A549 (cell line): ENCODE data around the gene SLC35A2. TPM values are rescaled to one million over a fixed set of nuclear protein-coding genes. Genes with fewer than 3 reads are reported as not detected.

ENCODE experiments used
- ATAC-seq, 2 experiments: fragments of 200-7000 bp in 1 of 2; fragments of >200 bp in 1 of 2; cut with Nextera tagmentation in 1 of 2; cut with Tn5 transposase in 1 of 2; 3 replicates each; pipeline versions ENCODE4 v1.8.0 to v1.9.1; 2018 to 2020; ENCODE audit warnings: mild to moderate bottlenecking in 1 of 2, moderate library complexity in 1 of 2
- CTCF ChIA-PET: fragments of 300-600 bp; sonication (Branson Sonifier 250); formaldehyde crosslinking; extraction: SDS; loops from one replicate; lab custom pipeline; 2021; ENCODE audit warnings: antibody characterized with exemption, inconsistent platforms; lab: Yijun Ruan, JAX
- POLR2A ChIA-PET: fragments of 350-600 bp; formaldehyde crosslinking; extraction: SDS; loops from one replicate; lab custom pipeline; 2021; ENCODE audit warnings: antibody characterized with exemption, inconsistent platforms; lab: Yijun Ruan, JAX
- DNase-seq, 2 experiments: peaks; one replicate each; pipeline versions ENCODE4 v3.0.0 to v3.0.0-alpha.2; 2011 to 2016; ENCODE audit warnings: low read depth in 1 of 2, low spot score in 1 of 2
- FAIRE-seq: peaks from 2 replicates; lab custom pipeline; 2011; peaks lifted over from hg19 to GRCh38; lab: Jason Lieb, UNC
- H3K27ac ChIP-seq, 2 experiments: fragments of >200 bp; sonication (Bioruptor Twin); formaldehyde crosslinking; 3 replicates each; pipeline ENCODE4 v1.5.1; 2016 to 2017
- H3K4me1 ChIP-seq: fragments of >200 bp; sonication (Bioruptor Twin); formaldehyde crosslinking; 3 replicates; pipeline ENCODE4 v1.6.1; 2016
- H3K4me2 ChIP-seq: fragments of >200 bp; sonication (Bioruptor Twin); formaldehyde crosslinking; 3 replicates; pipeline ENCODE4 v1.6.1; 2016
- H3K4me3 ChIP-seq: fragments of >200 bp; sonication (Bioruptor Twin); formaldehyde crosslinking; 3 replicates; pipeline ENCODE4 v1.5.1; 2016
- H3K9me3 ChIP-seq: fragments of >200 bp; sonication (Bioruptor Twin); formaldehyde crosslinking; 3 replicates; pipeline ENCODE4 v1.6.1; 2016
- CBX2 ChIP-seq: fragments of 200-600 bp; sonication (generic); IDR thresholded peaks from 2 replicates; pipeline ENCODE4 v1.6.1; 2016; ENCODE audit warnings: low read depth, mild to moderate bottlenecking, borderline replicate concordance
- CBX8 ChIP-seq: fragments of 200-600 bp; sonication (generic); IDR thresholded peaks from 2 replicates; pipeline ENCODE4 v1.6.1; 2016
- CHD2 ChIP-seq: fragments of 150-350 bp; IDR thresholded peaks from 2 replicates; pipeline ENCODE4 v1.6.1; 2014; ENCODE audit warnings: low read length; ENCODE audit not compliant: partially characterized antibody
- CHD4 ChIP-seq: fragments of 200-600 bp; sonication (generic); IDR thresholded peaks from 2 replicates; pipeline ENCODE4 v1.6.1; 2016; ENCODE audit warnings: antibody characterized with exemption, mild to moderate bottlenecking, borderline replicate concordance
- E2F6 ChIP-seq: IDR thresholded peaks from 2 replicates; pipeline ENCODE4 v1.6.1; 2012; ENCODE audit warnings: low read depth, borderline replicate concordance
- EHF ChIP-seq: fragments of 250-450 bp; sonication (Bioruptor Pico); IDR thresholded peaks from 2 replicates; pipeline ENCODE4 v1.5.0; 2020; ENCODE audit warnings: mild to moderate bottlenecking
- EHMT2 ChIP-seq: fragments of 200-600 bp; sonication (generic); IDR thresholded peaks from 2 replicates; pipeline ENCODE4 v1.6.1; 2016; ENCODE audit warnings: antibody characterized with exemption, low read depth, mild to moderate bottlenecking, moderate library complexity
- EP300 ChIP-seq, 2 experiments: fragments of >200 bp; sonication (Bioruptor Twin); formaldehyde crosslinking; IDR thresholded peaks; 2 replicates in 1 of 2; 3 replicates in 1 of 2; pipeline ENCODE4 v1.6.1; 2016 to 2017
- FOSB ChIP-seq: fragments of 250-450 bp; sonication (Bioruptor Pico); IDR thresholded peaks from 2 replicates; pipeline ENCODE4 v1.5.0; 2020; ENCODE audit warnings: mild to moderate bottlenecking, moderate library complexity
- FOSL2 ChIP-seq, 2 experiments: fragments of 450-650 bp in 1 of 2; fragments of >200 bp in 1 of 2; sonication (Bioruptor Twin) in 1 of 2; formaldehyde crosslinking; IDR thresholded peaks; 2 replicates each; pipeline versions ENCODE4 v1.5.0 to v1.6.1; 2016 to 2020; ENCODE audit warnings: mild to moderate bottlenecking in 1 of 2, moderate library complexity in 1 of 2
- GATA3 ChIP-seq: IDR thresholded peaks from 2 replicates; pipeline ENCODE4 v1.6.1; 2012; ENCODE audit warnings: borderline replicate concordance
- HDAC2 ChIP-seq: fragments of 200-600 bp; sonication (generic); IDR thresholded peaks from 2 replicates; pipeline ENCODE4 v1.6.1; 2016
- HMGXB4 ChIP-seq: fragments of 250-450 bp; sonication (Bioruptor Pico); IDR thresholded peaks from 2 replicates; pipeline ENCODE4 v1.5.0; 2021; ENCODE audit warnings: mild to moderate bottlenecking, moderate library complexity, borderline replicate concordance
- HOXA7 ChIP-seq: fragments of 250-450 bp; sonication (Bioruptor Pico); IDR thresholded peaks from 2 replicates; pipeline ENCODE4 v1.5.0; 2020; ENCODE audit warnings: mild to moderate bottlenecking, moderate library complexity
- HOXB13 ChIP-seq: fragments of 250-450 bp; sonication (Bioruptor Pico); IDR thresholded peaks from 2 replicates; pipeline ENCODE4 v1.5.0; 2020; ENCODE audit warnings: low read depth, mild to moderate bottlenecking, moderate library complexity
- KDM5A ChIP-seq: fragments of 200-600 bp; sonication (generic); IDR thresholded peaks from 2 replicates; pipeline ENCODE4 v1.6.1; 2016; ENCODE audit warnings: antibody characterized with exemption, mild to moderate bottlenecking
- MAFK ChIP-seq: fragments of 450-650 bp; IDR thresholded peaks from 2 replicates; pipeline ENCODE4 v1.6.1; 2014; ENCODE audit not compliant: partially characterized antibody
- MYC ChIP-seq: IDR thresholded peaks from 2 replicates; pipeline ENCODE4 v1.6.1; 2012; ENCODE audit warnings: mild to moderate bottlenecking, inconsistent platforms, low read length, improper control_type of control experiment, borderline replicate concordance
- NFE2L2 ChIP-seq: fragments of 150-350 bp; conservative IDR thresholded peaks from 2 replicates; pipeline ENCODE4 v1.6.1; 2014; ENCODE audit warnings: low read length
- NR3C1 ChIP-seq: fragments of >200 bp; sonication (Bioruptor Twin); formaldehyde crosslinking; IDR thresholded peaks from 3 replicates; pipeline ENCODE4 v1.6.1; 2017
- POLR2A ChIP-seq: IDR thresholded peaks from 2 replicates; pipeline ENCODE4 v1.6.1; 2012; ENCODE audit warnings: mild to moderate bottlenecking, low read length
- POLR2AphosphoS2 ChIP-seq: conservative IDR thresholded peaks from 2 replicates; pipeline ENCODE4 v1.6.1; 2012; ENCODE audit warnings: low read length, improper control_type of control experiment, inconsistent platforms
- RARB ChIP-seq: fragments of 250-450 bp; sonication (Bioruptor Pico); IDR thresholded peaks from 2 replicates; pipeline ENCODE4 v1.8.0; 2021; ENCODE audit warnings: mild to moderate bottlenecking, moderate library complexity
- RNF2 ChIP-seq: fragments of 200-600 bp; sonication (generic); IDR thresholded peaks from 2 replicates; pipeline ENCODE4 v1.6.1; 2016; ENCODE audit warnings: low read depth, mild to moderate bottlenecking, antibody characterized with exemption, moderate library complexity, borderline replicate concordance
- USF2 ChIP-seq: fragments of 450-650 bp; IDR thresholded peaks from 2 replicates; pipeline ENCODE4 v1.6.1; 2014; ENCODE audit warnings: antibody characterized with exemption
- ZC3H11A ChIP-seq: fragments of 450-650 bp; IDR thresholded peaks from 2 replicates; pipeline ENCODE4 v1.6.1; 2014; ENCODE audit warnings: antibody characterized with exemption, mild to moderate bottlenecking
- ZFP36 ChIP-seq: fragments of 450-650 bp; IDR thresholded peaks from 2 replicates; pipeline ENCODE4 v1.6.1; 2014; ENCODE audit warnings: borderline replicate concordance; ENCODE audit not compliant: partially characterized antibody
- WGBS: methylation state at CpG from one replicate; pipeline ENCODE4 v1.1.6; 2017; ENCODE audit errors: missing lambda C conversion rate; 5-methylcytosine and 5-hydroxymethylcytosine counted together
- polyA plus RNA-seq, 4 experiments: library from polyadenylated mRNA; depleted of rRNA in 3 of 4; stranded (reverse); fragments of >200 nt; fragmentation: RNase III in 1 of 4; extraction: RNeasy Plus Mini Kit Qiagen cat#74134 plus additional on column Dnase treatment in 1 of 4; gene quantifications; 2 replicates in 3 of 4; 3 replicates in 1 of 4; pipeline ENCODE4 v1.2.3, GENCODE V29; 2011 to 2017
- TF ChIP-seq, protein P1 (sequence below): fragments of >200 bp; sonication (Bioruptor Twin); formaldehyde crosslinking; IDR thresholded peaks from 2 replicates; pipeline ENCODE4 v1.6.1; 2016

SLC35A2 gene
- polyA plus RNA-seq, 2 of the 4 experiments (the other 2 are of a cell fraction), result 39.4 to 50.2 TPM

- ChIA-PET POLR2A (interaction anchor here (1.6 to 1.7 kb wide), 2 partner anchors 9 to 11 kb away, joined by 5 to 7 read pairs; partner anchors contain the start of gene SLC35A2), CTCF (interaction anchor here (1.2 to 2.0 kb wide), 4 partner anchors 9 to 254 kb away, joined by 3 to 10 read pairs (median 4); partner anchors contain the start of gene SLC35A2)
- Histone ChIP-seq H3K4me1 (peaks cover 11% of the 10 kb centered on the region), H3K4me3 (no peak overlapping the region), H3K27ac (no peak overlapping the region), H3K4me2 (no peak overlapping the region), H3K9me3 (no peaks in the 10 kb centered on the region)
- WGBS, result 96% methylated on average over 9 of the region's 14 CpGs
- TF ChIP-seq POLR2AphosphoS2 (no peak), CHD2 (no peak), EP300 (IDR thresholded peaks at IDR 0.05) (no peak), RNF2 (no peak), ZFP36 (no peak), POLR2A (no peak), GATA3 (no peak), MAFK (no peak), KDM5A (no peak), CBX2 (no peak), HOXB13 (CRISPR knock-in tag) (no peak), RARB (CRISPR knock-in tag) (no peak), HMGXB4 (CRISPR knock-in tag) (no peak), ZC3H11A (no peak)
- TF ChIP-seq, protein P1, sequence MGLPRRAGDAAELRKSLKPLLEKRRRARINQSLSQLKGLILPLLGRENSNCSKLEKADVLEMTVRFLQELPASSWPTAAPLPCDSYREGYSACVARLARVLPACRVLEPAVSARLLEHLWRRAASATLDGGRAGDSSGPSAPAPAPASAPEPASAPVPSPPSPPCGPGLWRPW, result no peak
- no peak for DNase-seq
- ATAC-seq, result no peak
- FAIRE-seq, result no peak
Measured at GRCh38 chrX:48902776-48903175, 8.7 kb downstream of the SLC35A2 start.

- H3K4me1 ChIP-seq, result peaks cover 11% of the 10 kb centered on the region
- H3K4me3 ChIP-seq, result no peak overlapping the region
- 95% methylated on average over 20 of the region's 20 CpGs for WGBS
- no peak overlapping the region for H3K4me2 ChIP-seq
- no peaks in the 10 kb centered on the region for H3K9me3 ChIP-seq
- TF ChIP-seq CHD2 (no peak), EHMT2 (no peak), HOXA7 (CRISPR knock-in tag) (no peak), CBX2 (no peak), HDAC2 (no peak), EHF (CRISPR knock-in tag) (no peak), E2F6 (no peak), NFE2L2 (no peak), POLR2A (no peak), FOSL2 (IDR thresholded peaks at IDR 0.05) (no peak), FOSL2 (CRISPR knock-in tag; IDR thresholded peaks at IDR 0.05) (no peak), USF2 (no peak), CBX8 (no peak), MYC (no peak), ZFP36 (no peak), GATA3 (no peak), NR3C1 (no peak), RARB (CRISPR knock-in tag) (no peak), MAFK (no peak), FOSB (no peak), CHD4 (no peak)
- ATAC-seq, result no peak
- H3K27ac ChIP-seq, result no peak overlapping the region
- ChIA-PET CTCF (interaction anchor here (1.5 kb wide), 1 partner anchor 10 kb away, joined by 5 read pairs; no protein-coding TSS in a partner anchor), POLR2A (interaction anchor here (1.7 kb wide), 1 partner anchor 10 kb away, joined by 5 read pairs; the partner anchor contains the start of gene SLC35A2)
- FAIRE-seq, result no peak
- DNase-seq, result no peak
Measured at GRCh38 chrX:48902135-48902534, 9.3 kb downstream of the SLC35A2 start.
